Upper lobe of right lung (tissue), 1 donor: ENCODE measurements around the gene CCDC24. TPM values are rescaled to one million over a fixed set of nuclear protein-coding genes. Genes with fewer than 3 reads are reported as not detected.

Source experiments
- ATAC-seq: fragments of 200-7000 bp; cut with Tn5 transposase; one replicate; pipeline ENCODE4 v1.9.1; 2020; ENCODE audit warnings: mild to moderate bottlenecking, moderate library complexity
- DNase-seq: peaks from one replicate; pipeline ENCODE4 v3.0.0-alpha.2; 2020
- H3K27ac ChIP-seq: fragments of 200-600 bp; one replicate; pipeline ENCODE4 v1.8.0; 2022
- H3K27me3 ChIP-seq: fragments of 200-600 bp; one replicate; pipeline ENCODE4 v1.8.0; 2022; ENCODE audit warnings: mild to moderate bottlenecking
- H3K36me3 ChIP-seq: fragments of 200-600 bp; one replicate; pipeline ENCODE4 v1.8.0; 2022
- H3K4me1 ChIP-seq: fragments of 200-600 bp; one replicate; pipeline ENCODE4 v1.8.0; 2022
- H3K4me3 ChIP-seq: fragments of 200-600 bp; one replicate; pipeline ENCODE4 v1.8.0; 2022; ENCODE audit warnings: mild to moderate bottlenecking
- H3K9me3 ChIP-seq: fragments of 200-600 bp; one replicate; pipeline ENCODE4 v1.8.0; 2022
- CTCF ChIP-seq: fragments of 200-600 bp; IDR thresholded peaks from one replicate; pipeline ENCODE4 v1.8.0; 2022; ENCODE audit warnings: antibody characterized with exemption
- intact Hi-C: fragments of 100-400 bp; cut with DNase I; formaldehyde crosslinking; loops from one replicate; pipeline ENCODE4 v1.11.0; 2022
- total RNA-seq: library from RNA; stranded (reverse); fragmentation: NEBNext Ultra II Directional; extraction: Animal tissue kit (Norgen Biotek cat#: 25700); gene quantifications from one replicate; pipeline ENCODE4 v1.2.1, GENCODE V29; 2021
- donor health status: DM: no; HTN: yes; CAD: no; lungs with severe emphysema.

The CCDC24 gene
- total RNA-seq, 1 donor from 2014 or later = 5.3 TPM

- intact Hi-C loops = no loop called here
- no peak for DNase-seq
These were observed 6.6 kb downstream of the CCDC24 start for GRCh38 chr1:43998000-43998378.

GRCh38 chr1:43999455-43999854 is 8.1 kb downstream of the CCDC24 start:
- Histone ChIP-seq H3K27ac (no peak overlapping the region), H3K36me3 (peaks cover 14% of the 10 kb centered on the region), H3K27me3 (no peaks in the 10 kb centered on the region), H3K4me1 (no peaks in the 10 kb centered on the region), H3K9me3 (no peaks in the 10 kb centered on the region), H3K4me3 (no peak overlapping the region)
- DNase-seq = no peak
- no peak for ATAC-seq
- no peak for TF ChIP-seq CTCF
- intact Hi-C loops = no loop called here

More at GRCh38 chr1:43998000-43998378, 6.6 kb downstream of the CCDC24 start:
- no peaks in the 10 kb centered on the region for H3K27me3 ChIP-seq
- no peak overlapping the region for H3K4me3 ChIP-seq
- H3K27ac ChIP-seq = no peak overlapping the region
- no peak for ATAC-seq
- TF ChIP-seq CTCF = no peak
- no peaks in the 10 kb centered on the region for H3K9me3 ChIP-seq
- no peaks in the 10 kb centered on the region for H3K4me1 ChIP-seq
- peaks cover 14% of the 10 kb centered on the region for H3K36me3 ChIP-seq

DNA sequence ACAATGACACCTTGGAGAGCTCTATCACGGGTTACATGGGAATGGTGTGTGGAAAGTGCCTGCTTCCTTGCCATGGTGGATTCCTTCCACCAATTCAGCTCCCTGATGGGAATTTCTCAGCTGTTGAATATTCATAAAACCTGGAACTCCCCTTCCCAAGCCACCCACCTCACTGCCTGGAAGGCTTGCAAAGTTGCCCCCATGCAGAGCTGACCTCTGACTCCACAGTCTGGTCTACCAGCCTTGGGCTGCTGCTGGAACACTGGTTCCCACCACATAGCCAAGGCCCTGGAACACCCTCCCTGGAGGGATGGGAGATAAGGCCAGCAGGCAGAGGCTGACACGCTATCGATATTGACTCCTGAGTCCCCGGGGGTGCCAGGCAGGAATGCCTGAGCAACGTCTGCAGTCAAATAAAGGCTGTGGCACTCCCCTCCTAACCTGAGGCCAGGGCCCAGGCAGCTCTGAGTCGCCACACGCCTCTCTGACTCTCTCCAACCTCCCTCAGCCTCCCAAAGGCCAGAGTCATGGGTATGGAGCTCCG is 8.8 kb downstream of the CCDC24 start:
- peaks cover 14% of the 10 kb centered on the region for H3K36me3 ChIP-seq
- TF ChIP-seq CTCF = no peak
- ATAC-seq = no peak
- H3K4me1 ChIP-seq = no peaks in the 10 kb centered on the region
- no peak overlapping the region for H3K27ac ChIP-seq
- H3K27me3 ChIP-seq = no peaks in the 10 kb centered on the region
- intact Hi-C loops = loop anchor here (5.0 kb wide), 1 partner anchor 37 kb away; no protein-coding TSS in a partner anchor
- H3K4me3 ChIP-seq = no peak overlapping the region
- no peaks in the 10 kb centered on the region for H3K9me3 ChIP-seq
- no peak for DNase-seq

DNA sequence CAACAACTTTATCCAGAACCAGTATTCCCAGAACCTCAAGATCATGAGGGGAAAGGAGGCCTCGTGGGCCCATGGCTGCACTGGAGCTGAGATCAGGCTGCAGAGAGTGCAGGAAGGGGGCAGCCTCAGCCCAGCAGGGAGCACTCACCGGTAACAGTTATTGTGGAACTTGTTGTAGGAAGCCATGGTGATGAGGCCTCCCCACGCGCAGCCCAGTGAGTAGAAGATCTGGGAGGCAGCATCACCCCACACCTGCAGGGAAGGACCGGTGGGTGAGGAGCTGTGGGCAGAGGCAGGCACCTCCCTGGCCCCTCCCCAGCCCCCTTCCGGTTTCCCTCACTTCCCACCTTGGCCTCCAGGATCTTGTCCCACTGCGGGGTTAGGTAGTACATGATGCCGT is 10.8 kb downstream of the CCDC24 start:
- Histone ChIP-seq H3K9me3 (no peaks in the 10 kb centered on the region), H3K4me3 (no peak overlapping the region), H3K4me1 (no peaks in the 10 kb centered on the region), H3K36me3 (peaks cover 14% of the 10 kb centered on the region), H3K27ac (no peak overlapping the region), H3K27me3 (no peaks in the 10 kb centered on the region)
- TF ChIP-seq CTCF = no peak
- intact Hi-C loops = loop anchor here (5.0 kb wide), 1 partner anchor 35 kb away; no protein-coding TSS in a partner anchor
- no peak for ATAC-seq
- DNase-seq = no peak

DNA sequence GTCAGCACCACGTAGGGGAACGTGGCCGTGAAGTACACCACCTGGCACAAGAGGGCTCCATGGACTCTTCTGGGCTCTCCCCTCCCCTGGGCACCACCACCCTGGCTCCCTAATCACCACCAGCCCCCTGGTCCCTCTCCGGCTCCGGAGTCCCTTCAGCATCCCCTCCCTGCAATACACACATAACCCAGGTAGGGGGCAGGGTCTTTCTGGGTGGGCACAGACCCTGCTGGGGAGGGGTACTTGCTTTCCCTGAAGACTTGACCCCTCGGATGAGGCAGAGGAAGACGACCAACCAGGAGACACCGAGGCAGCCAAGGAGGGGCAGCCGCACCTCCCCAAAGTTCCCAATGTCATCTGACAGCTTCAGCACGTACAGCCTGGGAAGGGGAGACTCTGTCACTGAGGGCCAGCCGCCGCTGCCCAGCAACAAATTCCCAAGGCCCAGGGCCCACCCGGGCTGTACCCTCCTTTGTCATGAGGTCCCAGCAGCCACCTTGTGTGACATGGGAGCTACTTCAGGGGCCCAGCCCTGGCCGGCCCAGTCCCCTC is 11.3 kb downstream of the CCDC24 start:
- DNase-seq (no peak), ATAC-seq (no peak)
- Histone ChIP-seq H3K4me3 (no peak overlapping the region), H3K27ac (no peak overlapping the region), H3K4me1 (no peaks in the 10 kb centered on the region), H3K27me3 (no peaks in the 10 kb centered on the region), H3K36me3 (peaks cover 14% of the 10 kb centered on the region), H3K9me3 (no peaks in the 10 kb centered on the region)
- no peak for TF ChIP-seq CTCF
- intact Hi-C loops = loop anchor here (5.0 kb wide), 1 partner anchor 35 kb away; no protein-coding TSS in a partner anchor
